ENCODE results near the gene ABCC5.

DNA sequence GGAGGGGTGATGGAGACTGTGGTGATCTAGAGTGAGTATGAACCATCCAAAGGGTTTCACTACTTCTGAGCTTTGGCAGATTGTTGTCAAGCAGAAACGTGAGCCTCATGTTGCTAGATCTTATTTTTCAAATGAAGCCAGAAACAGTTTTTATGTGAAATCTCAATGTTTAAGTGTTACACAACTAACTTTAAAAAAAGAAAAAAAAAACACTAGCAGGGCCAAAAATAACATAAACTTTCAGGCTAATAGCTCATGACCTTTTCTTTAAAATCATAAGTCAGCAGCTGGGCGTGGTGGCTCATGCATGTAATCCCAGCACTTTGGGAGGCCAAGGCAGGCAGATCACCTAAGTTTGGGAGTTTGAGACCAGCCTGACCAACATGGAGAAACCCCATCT is 11.8 kb upstream of the ABCC5 start:
- TF ChIP-seq POLR2A (IDR thresholded peaks at IDR 0.05), result no peak
- TF ChIP-seq, protein P1, sequence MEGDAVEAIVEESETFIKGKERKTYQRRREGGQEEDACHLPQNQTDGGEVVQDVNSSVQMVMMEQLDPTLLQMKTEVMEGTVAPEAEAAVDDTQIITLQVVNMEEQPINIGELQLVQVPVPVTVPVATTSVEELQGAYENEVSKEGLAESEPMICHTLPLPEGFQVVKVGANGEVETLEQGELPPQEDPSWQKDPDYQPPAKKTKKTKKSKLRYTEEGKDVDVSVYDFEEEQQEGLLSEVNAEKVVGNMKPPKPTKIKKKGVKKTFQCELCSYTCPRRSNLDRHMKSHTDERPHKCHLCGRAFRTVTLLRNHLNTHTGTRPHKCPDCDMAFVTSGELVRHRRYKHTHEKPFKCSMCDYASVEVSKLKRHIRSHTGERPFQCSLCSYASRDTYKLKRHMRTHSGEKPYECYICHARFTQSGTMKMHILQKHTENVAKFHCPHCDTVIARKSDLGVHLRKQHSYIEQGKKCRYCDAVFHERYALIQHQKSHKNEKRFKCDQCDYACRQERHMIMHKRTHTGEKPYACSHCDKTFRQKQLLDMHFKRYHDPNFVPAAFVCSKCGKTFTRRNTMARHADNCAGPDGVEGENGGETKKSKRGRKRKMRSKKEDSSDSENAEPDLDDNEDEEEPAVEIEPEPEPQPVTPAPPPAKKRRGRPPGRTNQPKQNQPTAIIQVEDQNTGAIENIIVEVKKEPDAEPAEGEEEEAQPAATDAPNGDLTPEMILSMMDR (IDR thresholded peaks at IDR 0.05), result no peak

Data from tibial nerve (tissue), 3 donors.